Measurements from ENCODE around the gene NLRC4. TPM values are rescaled to one million over a fixed set of nuclear protein-coding genes. Genes with fewer than 3 reads are reported as not detected.

NLRC4 gene
- total and polyA plus RNA-seq, 2 donors (not counting 1 experiment from before 2014, with no cell fraction given): 0.64 to 0.94 TPM

DNA sequence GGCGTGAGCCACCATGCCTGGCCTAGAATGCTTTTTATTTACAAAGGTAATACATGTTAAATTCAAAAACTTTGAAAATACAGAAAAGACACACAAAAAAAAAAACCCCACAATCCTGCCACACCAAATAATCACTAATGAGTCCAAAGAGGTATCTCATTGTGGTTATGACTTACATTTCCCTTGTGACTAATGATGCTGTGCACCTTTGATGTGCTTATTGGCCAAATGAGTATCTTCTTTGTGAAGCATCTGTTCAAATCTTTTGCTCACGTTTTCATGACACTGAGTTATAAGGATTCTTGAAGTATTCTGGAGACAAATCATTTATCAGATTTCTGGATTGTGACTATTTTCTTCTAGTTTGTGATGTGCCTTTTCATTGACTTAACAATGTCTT lies 6.4 kb upstream of the NLRC4 start:
- H3K27me3 Mint-ChIP-seq: peaks cover 15% of the 10 kb centered on the region
- no CpG with 5 or more reads among the region's 2 CpGs for WGBS (ENCODE audit: insufficient coverage)
- no peaks in the 10 kb centered on the region for H3K9me3 ChIP-seq (ENCODE audit: control extremely low read depth in 1 of 3, control insufficient read depth in 2 of 3, insufficient read depth in 1 of 3, low read length in 2 of 3)
- H2AFZ ChIP-seq (ENCODE audit: insufficient read depth, low read depth, low read length, poor library complexity, severe bottlenecking): no peak overlapping the region
- DNase-seq (no peak), ATAC-seq (ENCODE audit: low read depth) (no peak)
- H4K20me1 ChIP-seq (ENCODE audit: control insufficient read depth, insufficient read depth, low read length, poor library complexity, severe bottlenecking): no peaks in the 10 kb centered on the region
- H3K4me1 Mint-ChIP-seq: no peaks in the 10 kb centered on the region
- ChIA-PET CTCF (no interaction called here), POLR2A (no interaction called here)
- H3K4me3 ChIP-seq (ENCODE audit: control extremely low read depth in 1 of 5, extremely low read depth in 1 of 5, insufficient read depth in 1 of 5, low read depth in 2 of 5, low read length in 4 of 5): no peak overlapping the region
- TF ChIP-seq, protein P1, sequence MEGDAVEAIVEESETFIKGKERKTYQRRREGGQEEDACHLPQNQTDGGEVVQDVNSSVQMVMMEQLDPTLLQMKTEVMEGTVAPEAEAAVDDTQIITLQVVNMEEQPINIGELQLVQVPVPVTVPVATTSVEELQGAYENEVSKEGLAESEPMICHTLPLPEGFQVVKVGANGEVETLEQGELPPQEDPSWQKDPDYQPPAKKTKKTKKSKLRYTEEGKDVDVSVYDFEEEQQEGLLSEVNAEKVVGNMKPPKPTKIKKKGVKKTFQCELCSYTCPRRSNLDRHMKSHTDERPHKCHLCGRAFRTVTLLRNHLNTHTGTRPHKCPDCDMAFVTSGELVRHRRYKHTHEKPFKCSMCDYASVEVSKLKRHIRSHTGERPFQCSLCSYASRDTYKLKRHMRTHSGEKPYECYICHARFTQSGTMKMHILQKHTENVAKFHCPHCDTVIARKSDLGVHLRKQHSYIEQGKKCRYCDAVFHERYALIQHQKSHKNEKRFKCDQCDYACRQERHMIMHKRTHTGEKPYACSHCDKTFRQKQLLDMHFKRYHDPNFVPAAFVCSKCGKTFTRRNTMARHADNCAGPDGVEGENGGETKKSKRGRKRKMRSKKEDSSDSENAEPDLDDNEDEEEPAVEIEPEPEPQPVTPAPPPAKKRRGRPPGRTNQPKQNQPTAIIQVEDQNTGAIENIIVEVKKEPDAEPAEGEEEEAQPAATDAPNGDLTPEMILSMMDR (IDR thresholded peaks at IDR 0.05): no peak
- no peak for TF ChIP-seq EZH2 (IDR thresholded peaks at IDR 0.05; ENCODE audit: borderline replicate concordance, insufficient read depth, low read depth, low read length, poor library complexity, severe bottlenecking)
- intact Hi-C loops (cut with micrococcal nuclease): loop anchor here (10.0 kb wide), 1 partner anchor 1324 kb away; the partner anchor contains the start of gene FAM98A
- H3K4me2 ChIP-seq (replicated peaks; ENCODE audit: low read depth, low read length, poor library complexity, severe bottlenecking): no peak overlapping the region
- H3K9me3 Mint-ChIP-seq (ENCODE audit: insufficient read depth): no peaks in the 10 kb centered on the region
- no peaks in the 10 kb centered on the region for H3K36me3 ChIP-seq (replicated peaks in 1 of 2; ENCODE audit: control extremely low read depth in 1 of 2, control insufficient read depth in 1 of 2, extremely low read depth in 1 of 2, insufficient read depth in 2 of 2, low read length in 1 of 2)
- no peaks in the 10 kb centered on the region for H3K4me1 ChIP-seq (ENCODE audit: control insufficient read depth in 2 of 2, insufficient read depth in 2 of 2, low read length in 2 of 2)
- H3K79me2 ChIP-seq (ENCODE audit: control insufficient read depth, insufficient read depth, low read length): no peaks in the 10 kb centered on the region
- no peak overlapping the region for H3K27ac Mint-ChIP-seq
- H3K9ac ChIP-seq (ENCODE audit: low read length): no peak overlapping the region
- H3K27me3 ChIP-seq (replicated peaks in 1 of 4; ENCODE audit: control extremely low read depth in 1 of 4, control insufficient read depth in 3 of 4, insufficient read depth in 4 of 4, low read length in 3 of 4): no peaks in the 10 kb centered on the region
- H3K4me3 Mint-ChIP-seq: no peak overlapping the region
- H3K27ac ChIP-seq (ENCODE audit: low read length in 2 of 2): no peak overlapping the region

DNA sequence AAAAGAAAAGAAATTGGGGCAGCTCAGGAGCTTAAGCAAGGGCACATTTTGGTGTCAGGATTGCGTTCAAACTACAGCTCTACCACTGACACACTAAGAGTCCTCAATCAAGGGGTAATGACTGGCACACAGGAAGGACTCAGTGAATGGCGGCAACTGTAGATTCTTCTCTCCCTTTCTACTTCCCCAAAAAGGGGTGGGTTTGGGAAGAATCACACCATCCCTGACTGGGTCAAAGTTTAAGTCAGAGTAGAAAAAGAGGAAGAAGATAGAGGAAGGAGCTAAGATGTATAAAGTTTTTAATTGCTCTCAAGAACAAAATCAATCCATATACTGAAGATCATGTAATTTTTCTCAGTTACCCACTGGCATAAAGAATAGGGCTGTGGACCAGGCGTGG lies 2.6 kb downstream of the NLRC4 start:
- Histone ChIP-seq H4K20me1 (ENCODE audit: control insufficient read depth, insufficient read depth, low read length, poor library complexity, severe bottlenecking) (no peaks in the 10 kb centered on the region), H3K9me3 (ENCODE audit: control extremely low read depth in 1 of 3, control insufficient read depth in 2 of 3, insufficient read depth in 1 of 3, low read length in 2 of 3) (no peaks in the 10 kb centered on the region), H3K9ac (ENCODE audit: low read length) (no peak overlapping the region), H2AFZ (ENCODE audit: insufficient read depth, low read depth, low read length, poor library complexity, severe bottlenecking) (peak overlapping the region; percentile 35), H3K4me2 (replicated peaks; ENCODE audit: low read depth, low read length, poor library complexity, severe bottlenecking) (peak overlapping the region; percentile 29), H3K4me1 (ENCODE audit: control insufficient read depth in 2 of 2, insufficient read depth in 2 of 2, low read length in 2 of 2) (peaks cover 21 to 38% of the 10 kb centered on the region in 2 donors), H3K36me3 (replicated peaks in 1 of 2; ENCODE audit: control extremely low read depth in 1 of 2, control insufficient read depth in 1 of 2, extremely low read depth in 1 of 2, insufficient read depth in 2 of 2, low read length in 1 of 2) (no peaks in the 10 kb centered on the region), H3K27me3 (replicated peaks in 1 of 4; ENCODE audit: control extremely low read depth in 1 of 4, control insufficient read depth in 3 of 4, insufficient read depth in 4 of 4, low read length in 3 of 4) (no peaks in the 10 kb centered on the region), H3K4me3 (ENCODE audit: control extremely low read depth in 1 of 5, extremely low read depth in 1 of 5, insufficient read depth in 1 of 5, low read depth in 2 of 5, low read length in 4 of 5) (no peak overlapping the region), H3K79me2 (ENCODE audit: control insufficient read depth, insufficient read depth, low read length) (no peaks in the 10 kb centered on the region), H3K27ac (ENCODE audit: low read length in 2 of 2) (peak overlapping the region in 1 of 2 donors; percentile 21)
- ChIA-PET CTCF (no interaction called here), POLR2A (no interaction called here)
- peaks cover 32% of the 10 kb centered on the region for H3K4me1 Mint-ChIP-seq
- DNase-seq: peak; percentile 40
- no peaks in the 10 kb centered on the region for H3K9me3 Mint-ChIP-seq (ENCODE audit: insufficient read depth)
- no CpG with 5 or more reads among the region's 3 CpGs for WGBS (ENCODE audit: insufficient coverage)
- TF ChIP-seq EZH2 (IDR thresholded peaks at IDR 0.05; ENCODE audit: borderline replicate concordance, insufficient read depth, low read depth, low read length, poor library complexity, severe bottlenecking): no peak
- TF ChIP-seq, protein P1 (IDR thresholded peaks at IDR 0.05): no peak
- intact Hi-C loops (cut with micrococcal nuclease): no loop called here
- ATAC-seq (ENCODE audit: low read depth): peak; percentile 22
- H3K27me3 Mint-ChIP-seq: no peaks in the 10 kb centered on the region
- H3K27ac Mint-ChIP-seq: peak overlapping the region; percentile 69
- H3K4me3 Mint-ChIP-seq: peak overlapping the region; percentile 24

Measured in B cell (primary cell).